ENCODE data around the gene GALNT13.

The GALNT13 gene

DNA sequence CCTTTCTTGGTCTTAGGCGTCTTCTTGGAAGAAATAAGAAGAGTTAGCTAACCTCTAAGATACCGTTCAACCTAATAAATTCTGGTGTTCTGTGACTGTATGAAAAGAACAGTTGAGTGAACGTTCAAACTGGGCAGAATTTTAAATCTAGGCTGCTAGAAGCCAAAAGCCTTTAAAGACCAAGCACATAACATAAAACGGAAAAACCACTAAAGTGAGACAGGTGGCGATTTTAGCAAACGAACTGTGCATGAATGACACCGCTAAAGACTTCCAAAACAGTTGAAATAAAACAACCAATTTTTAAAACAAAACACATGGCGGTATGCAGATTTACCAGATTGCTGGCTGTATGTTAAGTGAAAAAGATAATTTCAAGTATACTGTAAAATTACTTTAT lies 73.1 kb downstream of the GALNT13 start:
- DNase-seq (ENCODE audit: low spot score) = no peak

DNA sequence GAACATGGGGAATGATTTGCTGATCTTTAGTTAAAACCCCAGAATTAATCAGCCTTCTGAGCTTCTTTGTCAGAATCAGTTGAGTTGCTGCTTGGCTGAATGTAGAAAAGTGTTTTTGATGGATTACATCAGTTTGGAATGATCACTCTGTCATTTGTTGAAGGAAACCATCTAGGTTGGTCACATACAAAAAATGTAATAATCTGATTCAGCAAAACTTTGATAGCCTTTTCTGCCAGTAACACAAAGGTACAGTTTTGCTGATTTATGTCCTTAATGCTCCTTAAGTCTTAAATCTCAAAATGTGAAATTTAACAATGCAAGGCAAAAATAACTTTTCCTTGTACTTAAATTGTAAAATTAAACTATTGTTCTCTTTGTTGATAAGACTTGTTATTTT lies 74.3 kb downstream of the GALNT13 start:
- DNase-seq (ENCODE audit: low spot score) = no peak

DNA sequence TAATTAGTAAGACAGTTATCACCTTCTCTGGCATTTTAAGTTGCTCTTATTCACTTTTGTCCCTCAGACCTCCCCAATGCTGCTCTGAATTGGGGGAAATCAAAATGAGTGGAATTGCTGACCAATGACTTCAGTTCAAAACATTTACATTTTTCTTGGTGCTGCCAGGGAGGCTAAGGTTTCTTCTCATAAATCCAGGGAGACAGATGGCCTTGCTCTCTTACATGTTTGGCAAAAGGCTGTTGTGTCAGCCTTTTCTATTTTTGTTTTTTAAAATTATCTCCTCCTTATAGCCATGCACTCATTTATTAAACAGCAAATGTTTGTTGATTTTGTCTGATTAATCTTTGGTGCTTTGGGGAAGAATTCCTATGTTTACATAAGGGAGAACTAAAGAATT lies 82.0 kb downstream of the GALNT13 start:
- no peak for DNase-seq (ENCODE audit: low spot score)

DNA sequence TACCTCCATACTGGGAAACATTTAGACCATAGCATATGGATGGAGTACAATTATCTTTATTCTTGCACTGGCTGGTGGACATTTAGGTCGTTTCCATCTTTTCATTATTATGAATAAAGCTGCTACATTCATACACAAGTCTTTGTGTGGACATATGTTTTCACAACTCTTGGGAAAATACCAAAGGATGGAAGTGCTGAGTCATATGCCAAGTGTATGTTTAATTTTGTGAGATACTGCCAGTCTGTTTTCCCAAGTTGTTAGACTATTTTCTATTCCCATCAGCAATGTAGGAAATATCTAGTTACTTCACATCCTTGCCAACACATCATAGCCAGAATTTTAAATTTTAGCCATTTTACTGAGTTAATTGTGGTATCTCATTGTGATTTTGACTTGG lies 91.5 kb downstream of the GALNT13 start:
- DNase-seq (ENCODE audit: low spot score) = no peak

DNA sequence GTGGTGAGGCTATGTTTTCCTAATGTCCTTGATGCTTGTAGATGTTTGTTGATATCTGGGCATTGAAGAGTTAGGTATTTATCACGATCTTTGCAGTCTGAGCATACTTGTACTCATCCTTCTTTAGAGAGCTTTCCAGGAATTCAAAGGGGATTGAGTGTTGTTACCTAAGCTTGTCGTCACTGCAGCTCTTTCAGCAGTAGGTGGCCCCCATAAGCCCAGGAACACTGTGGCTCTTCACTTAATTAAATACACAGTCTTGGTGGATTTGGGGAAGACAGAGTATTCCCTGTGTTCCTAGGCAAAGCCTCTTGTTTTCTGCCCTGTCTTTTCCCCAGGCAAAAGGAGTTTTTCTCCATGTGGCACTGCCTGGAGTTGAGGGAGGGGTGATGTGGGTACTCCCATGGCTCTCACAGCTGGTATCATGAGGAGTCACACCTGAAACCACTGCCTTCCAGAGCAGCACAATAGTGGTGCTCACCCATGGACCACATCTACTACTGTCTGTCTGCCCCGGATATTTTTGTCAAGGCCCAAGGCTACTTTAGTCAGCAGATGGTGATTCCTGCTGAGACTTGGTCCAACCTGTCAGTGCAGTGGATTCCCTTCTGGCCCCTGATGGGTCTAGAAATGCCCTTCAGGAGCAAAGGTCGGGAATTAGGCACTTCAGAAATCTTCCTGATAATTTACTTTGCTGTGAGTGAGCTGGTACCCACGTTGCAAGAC lies 95.7 kb downstream of the GALNT13 start:
- no peak for DNase-seq (ENCODE audit: low spot score)

DNA sequence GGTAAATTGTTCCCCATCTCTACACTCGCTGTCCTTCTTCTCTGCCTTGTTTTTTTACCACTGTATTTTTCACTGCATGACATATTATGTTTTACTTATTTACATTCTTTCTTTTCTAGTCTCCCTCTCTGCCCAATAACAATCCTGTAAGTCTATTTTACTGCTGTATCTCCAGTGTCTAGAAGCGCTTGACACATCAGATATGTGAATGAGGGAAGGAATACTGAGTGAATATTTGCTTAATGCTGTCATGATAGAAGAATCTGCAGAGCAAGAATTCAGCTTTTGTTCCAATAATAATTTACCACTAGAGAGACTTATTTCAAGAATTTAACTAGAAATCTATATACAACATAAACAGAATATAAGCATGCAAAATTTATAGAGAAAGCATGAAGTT lies 99.5 kb downstream of the GALNT13 start:
- DNase-seq (ENCODE audit: low spot score) = no peak

DNA sequence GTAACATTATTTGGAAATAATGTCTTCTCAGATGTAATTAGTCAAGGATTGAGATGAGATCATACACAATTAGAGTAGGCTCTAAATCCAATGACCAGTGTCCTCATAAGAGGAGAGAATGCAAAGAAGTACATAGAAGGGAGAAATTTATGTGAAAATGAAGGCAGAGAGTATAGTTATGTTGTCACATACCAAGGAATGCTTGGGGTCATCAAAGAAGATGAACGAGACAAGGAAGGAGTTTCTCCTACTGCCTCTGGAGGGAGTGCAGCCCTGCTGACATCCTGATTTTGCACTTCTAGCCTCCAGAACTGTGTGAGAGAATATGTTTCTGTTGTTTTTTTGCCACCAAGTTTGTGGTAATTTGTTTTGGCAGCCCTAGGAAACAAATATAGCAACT lies 100.1 kb downstream of the GALNT13 start:
- DNase-seq (ENCODE audit: low spot score) = no peak

DNA sequence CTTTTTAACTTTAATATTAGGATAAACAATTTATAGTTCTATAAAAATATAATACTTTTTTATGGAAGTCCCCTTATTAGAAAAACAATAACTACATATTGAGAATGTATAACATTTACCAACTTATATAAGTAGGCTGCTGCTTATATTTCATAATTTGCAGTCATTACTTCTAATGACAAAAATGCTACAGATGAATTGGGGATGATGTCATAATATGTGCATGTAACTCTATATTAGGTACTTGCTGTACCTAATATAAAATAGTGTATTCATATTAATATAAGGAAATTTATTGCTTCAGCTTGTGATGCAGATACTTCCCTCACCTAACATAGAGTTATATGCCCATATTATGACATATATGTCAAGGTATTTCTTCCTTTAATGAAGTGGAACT lies 100.7 kb downstream of the GALNT13 start:
- no peak for DNase-seq (ENCODE audit: low spot score)

DNA sequence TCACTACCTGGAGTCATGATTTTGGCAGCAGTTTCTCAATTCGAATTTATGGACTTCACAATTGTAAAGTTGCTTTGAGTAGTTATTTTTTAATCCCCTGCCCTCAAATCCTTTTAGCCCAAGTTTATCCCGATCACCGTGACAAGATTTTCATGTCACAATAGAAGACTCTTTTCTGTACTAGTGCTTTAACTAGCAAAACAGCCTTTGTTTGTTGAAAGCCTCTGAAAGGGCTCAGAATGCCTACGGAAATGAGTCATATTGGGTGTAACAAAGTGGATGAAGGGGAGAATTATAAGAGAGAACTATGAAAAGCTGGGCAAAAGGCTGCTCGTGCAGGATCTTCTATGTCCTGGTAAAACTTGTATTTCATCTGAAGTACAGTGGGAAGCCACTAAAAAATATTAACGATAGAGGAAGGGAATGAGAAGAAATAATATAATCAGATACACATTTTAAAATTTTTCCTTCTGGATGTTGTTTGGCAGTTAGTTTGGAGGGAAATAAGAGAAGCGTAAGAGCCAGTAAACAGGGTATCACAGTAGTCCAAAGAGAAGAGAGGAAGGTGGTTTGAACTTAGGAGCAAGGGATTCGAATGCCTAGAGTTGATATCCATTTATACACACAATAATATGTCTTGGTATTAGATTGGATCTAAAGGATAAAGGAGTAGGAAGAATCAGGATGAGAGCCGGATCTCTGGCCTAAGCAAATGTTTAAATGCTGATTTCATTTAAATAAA lies 114.9 kb downstream of the GALNT13 start:
- no peak for DNase-seq (ENCODE audit: low spot score)

DNA sequence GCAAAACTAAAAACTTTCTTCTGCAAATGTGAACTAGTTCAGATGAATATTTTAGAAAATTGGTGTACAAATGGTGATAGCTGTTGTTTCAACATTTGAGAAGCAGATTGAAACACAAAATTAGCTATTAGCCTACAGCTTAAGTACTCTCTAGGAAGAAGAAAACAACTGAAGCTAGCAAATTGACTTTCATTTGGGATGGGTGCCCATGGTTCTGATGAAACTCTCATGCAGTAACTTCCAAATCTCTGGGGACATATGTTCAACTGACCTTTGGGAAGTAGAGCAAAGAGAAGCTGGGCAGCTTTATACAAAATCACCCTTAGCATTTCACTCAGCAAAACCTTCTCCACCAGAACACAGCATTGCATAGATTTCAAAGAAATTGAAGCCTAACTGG lies 119.0 kb downstream of the GALNT13 start:
- no peak for DNase-seq (ENCODE audit: low spot score)

DNA sequence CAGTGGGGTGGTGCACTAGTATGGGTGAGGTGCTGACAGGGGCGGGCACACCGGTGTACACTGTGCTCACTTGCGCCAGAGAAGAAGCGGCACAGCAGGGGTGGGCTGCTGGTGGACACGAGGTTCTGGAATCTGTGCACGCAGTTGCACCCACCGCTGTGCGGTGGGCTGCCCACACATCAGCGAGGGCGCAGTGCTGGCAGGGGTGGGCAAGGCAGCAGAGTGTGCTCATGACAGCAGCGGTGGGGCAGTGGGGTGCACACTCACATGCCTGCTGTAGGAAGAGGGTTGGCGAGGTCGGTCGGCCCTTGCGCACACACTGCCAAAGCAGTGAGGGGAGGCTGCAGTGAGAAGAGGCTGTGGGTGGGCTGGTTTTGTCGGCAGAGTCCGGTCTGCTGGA lies 141.8 kb downstream of the GALNT13 start:
- DNase-seq (ENCODE audit: low spot score) = peak; percentile 9

DNA sequence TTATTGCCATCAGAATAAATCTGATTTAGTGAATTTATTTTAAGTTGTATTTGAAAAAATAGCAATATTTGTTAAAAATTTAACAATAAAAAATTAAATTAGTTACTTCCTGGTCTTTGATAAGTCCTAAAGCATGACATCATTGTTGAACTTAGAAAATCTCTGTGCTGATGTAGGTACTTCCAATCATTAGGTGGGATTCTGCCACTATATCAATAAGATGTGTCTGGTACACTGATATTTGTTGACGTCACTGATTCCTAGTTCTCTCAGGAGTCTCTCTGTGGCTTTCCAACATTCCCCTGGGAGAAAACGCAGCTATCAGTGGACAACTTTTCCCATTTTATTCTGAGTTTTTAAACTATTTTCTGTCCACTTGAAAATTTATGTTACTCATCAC lies 143.5 kb downstream of the GALNT13 start:
- no peak for DNase-seq (ENCODE audit: low spot score)

DNA sequence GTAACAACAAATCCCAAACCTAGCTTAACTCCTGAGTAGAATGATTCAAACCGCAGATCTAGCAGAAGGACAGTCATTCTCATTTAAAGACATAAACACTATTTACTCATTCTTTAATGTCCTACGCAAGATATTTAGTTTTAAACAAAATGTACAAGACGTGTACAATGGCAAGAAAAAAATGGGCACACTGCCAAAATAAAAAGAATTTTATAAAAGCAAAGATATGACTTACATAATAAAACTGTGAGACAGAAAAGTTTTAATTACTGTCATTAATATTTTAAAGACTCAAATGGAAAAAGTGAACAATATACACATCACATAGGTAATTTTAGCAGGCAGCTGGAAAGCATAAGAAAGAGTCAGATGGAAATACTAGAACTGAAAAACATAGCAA lies 157.8 kb downstream of the GALNT13 start:
- no peak for DNase-seq (ENCODE audit: low spot score)

DNA sequence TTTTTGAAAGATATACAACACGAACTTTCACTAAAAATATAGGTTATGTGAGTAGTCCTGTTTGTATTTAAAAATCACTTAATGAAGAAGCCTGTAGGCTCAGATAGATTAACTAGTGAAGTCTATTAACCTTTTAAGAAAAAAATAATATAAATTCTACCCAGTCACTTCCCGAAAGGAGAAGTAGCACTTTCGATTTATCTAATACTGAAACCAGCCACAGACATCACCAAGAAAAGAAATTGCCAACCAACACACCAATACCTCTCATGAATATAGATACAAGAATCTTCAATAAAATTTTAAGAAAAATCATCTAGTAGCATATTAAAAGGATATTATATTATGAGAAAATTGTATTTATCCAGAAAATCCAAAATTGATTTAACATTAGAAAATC lies 160.5 kb downstream of the GALNT13 start:
- DNase-seq (ENCODE audit: low spot score) = no peak

DNA sequence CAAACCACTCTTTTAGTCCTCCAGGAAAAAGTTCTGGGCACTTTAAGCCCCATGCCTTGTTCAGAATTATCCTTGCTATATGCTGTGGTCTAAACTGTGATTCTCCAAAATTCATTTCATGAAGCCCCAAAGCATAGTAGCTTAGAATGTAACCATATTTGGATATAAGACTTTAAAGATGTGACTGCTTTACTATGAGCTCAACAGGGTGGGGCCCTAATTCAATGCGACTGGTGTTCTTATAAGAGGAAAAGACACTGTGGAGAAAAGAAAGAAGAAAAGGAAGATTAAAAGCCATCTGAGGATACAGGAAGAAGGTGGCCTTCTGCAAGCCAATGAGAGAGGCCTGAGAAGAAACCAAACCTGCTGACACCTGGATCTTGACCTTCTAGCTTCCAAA lies 174.8 kb downstream of the GALNT13 start:
- no peak for DNase-seq (ENCODE audit: low spot score)

DNA sequence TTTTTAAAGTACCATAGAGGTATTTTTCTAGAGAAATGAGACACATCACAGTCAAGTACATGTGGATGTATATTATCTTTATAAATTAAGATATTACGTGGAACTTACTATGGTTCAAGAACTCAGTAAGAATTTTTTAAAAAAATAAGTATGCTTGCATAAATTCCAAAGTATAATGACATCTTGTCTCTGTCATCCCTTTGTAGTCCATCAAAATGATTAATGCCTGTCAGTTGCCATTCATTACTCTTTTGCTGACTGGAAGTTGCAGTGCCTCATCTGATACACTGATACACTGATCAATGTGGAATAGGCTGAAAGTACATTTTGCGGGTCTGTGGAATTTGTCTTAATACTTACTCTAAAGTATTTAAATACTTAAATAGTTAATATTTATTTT lies 177.2 kb downstream of the GALNT13 start:
- DNase-seq (ENCODE audit: low spot score) = no peak

DNA sequence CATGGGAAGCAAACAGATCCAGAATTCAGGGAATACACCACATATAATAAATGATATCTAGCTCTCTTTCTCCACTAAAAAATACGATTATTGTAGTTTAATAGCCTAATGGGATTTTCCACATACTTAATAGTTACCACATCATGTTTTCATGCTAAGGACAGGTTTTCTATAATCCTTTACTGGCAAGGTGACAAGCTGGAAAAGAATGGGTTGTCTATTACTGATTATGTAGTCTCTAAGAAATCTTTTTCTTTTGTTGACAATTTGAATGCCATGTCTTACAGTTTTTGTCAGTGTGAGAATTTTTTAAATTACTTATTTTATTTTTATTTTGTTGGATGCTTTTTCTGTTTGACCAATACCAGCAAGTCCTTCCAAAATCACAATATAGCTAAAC lies 177.8 kb downstream of the GALNT13 start:
- DNase-seq (ENCODE audit: low spot score) = no peak

DNA sequence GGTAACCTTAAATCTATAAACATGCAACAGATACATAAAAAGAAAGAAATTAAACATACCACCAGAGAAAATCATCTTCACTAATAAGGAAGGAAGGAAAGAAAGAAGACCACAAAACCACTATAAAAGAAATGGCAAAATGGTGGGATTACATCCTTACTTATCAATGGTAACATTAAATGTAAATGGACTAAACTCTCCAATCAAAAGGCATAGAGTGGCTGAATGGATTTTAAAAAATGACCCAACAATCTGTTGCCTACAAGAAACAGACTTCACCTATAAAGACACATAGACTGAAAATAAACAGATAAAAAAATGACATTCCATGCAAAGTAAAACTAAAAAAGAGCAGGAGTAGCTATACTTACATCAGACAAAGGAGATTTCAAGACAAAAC lies 195.4 kb downstream of the GALNT13 start:
- DNase-seq (ENCODE audit: low spot score) = no peak

DNA sequence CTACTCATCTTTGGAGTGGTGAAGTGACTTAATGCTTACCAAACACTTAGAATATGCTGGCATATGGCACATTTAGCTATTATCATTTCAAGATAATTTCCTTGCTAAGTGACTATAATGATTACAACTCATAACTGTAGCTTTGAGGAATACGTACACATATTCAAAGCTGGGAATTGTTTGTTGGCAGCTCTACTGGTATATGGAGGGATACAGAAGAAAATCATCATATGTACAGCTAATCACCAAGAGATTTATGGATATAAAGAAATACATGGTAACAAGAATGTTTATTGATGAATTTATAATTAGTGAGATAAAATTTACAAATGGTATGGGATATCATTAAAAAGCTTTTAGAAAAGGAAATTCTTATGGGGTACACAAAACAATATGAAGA lies 207.2 kb downstream of the GALNT13 start:
- DNase-seq (ENCODE audit: low spot score) = no peak

DNA sequence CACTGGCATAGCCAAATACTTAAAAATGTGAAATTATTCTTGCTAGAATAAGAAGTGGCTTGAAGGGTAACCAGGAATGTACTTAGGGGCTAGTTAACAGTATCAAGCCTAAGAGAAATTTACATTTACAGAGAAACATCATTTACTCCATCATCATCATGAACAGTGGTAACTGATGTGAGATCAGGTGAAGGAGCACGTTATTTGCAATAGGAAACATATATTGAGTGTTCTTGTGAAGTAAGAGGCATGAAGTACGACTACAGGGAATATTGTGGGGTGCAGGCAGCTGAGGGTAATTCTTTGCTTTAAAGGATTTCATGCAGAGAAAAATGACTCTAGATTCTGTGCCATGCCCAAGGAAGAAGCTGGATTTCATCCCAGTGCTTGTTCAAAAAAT lies 220.8 kb downstream of the GALNT13 start:
- DNase-seq (ENCODE audit: low spot score) = no peak

DNA sequence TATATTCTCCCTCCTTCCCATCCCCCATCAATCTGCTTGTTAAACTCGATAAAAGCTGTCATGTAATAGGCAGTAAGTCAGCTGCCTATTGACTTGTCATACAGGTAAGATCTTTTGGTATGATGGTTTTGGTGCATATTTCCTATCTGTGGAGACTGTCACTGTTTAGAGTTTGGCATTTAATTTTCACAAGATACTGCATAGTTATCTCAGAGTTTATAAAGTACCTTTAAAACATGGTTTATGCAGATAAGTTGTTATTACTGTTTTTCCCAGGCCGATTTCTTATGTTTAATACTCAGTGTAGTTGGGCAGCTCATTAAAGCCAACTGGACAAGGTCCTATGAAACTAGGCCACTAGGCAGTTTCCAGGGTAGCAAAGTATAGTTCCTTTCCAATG lies 222.1 kb downstream of the GALNT13 start:
- no peak for DNase-seq (ENCODE audit: low spot score)

DNA sequence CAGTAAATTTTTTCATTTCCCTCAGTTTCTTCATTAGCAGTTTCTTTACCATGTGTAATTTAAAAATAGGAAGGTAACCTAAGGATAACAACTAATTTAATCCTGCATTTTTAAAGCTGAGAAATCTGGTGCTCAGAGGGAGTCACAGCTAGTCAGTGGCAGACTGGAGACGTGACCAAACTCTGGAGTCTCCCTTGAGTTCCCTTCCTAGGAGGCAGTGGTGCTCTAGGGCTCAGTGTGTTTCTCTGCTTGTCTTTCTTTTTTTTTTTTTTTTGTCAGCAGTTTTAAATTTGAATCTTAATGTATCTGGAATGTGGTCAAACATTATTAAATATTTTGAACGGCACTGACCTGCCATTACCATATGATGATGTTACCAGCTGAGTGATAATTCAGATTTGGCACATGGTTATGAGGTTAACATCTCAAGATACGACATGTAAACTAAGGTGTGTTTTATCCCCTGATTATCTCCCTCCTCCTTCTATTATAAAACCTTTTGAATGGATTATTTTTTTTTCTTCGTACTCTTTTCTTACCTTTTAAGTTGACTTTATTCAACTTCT lies 226.2 kb downstream of the GALNT13 start:
- DNase-seq (ENCODE audit: low spot score) = no peak

DNA sequence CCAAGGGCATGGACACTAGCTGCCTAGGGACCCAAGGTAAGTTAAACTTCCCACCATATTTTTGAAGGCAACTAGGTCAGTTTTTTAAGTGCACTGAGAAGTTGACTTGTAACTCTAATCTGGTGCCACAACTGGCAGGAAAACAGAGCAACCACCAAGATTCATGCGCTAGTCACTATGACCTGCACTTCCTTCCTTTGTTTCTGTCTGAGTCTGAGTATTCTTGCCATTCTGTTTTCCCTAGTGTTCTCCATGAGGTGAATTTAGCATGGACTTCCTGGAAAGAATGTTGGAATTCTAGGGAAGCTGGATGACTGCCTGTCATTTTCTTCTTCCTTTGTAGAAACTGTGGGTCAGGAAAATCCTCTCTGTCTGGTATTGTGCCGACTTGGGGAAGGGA lies 249.0 kb downstream of the GALNT13 start:
- DNase-seq (ENCODE audit: low spot score) = no peak

DNA sequence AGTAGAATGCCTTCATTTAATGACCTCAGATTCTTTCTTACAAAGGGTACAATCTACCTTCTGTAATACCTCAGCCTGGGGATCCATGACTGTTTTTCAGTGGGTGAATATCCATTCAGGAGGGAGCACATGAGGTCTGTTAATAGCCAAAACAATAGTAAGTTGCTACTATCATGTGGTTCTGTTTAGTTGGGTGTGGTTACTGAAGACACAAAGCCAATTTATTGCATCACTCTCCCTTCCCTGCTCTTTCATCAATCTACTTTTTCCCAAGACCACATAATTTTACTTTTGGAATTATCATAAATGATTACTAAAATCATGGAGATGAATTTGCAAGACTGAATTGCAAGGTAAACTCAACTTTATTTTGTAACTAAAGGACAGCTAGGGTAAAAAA lies 254.2 kb downstream of the GALNT13 start:
- no peak for DNase-seq (ENCODE audit: low spot score)

All from D341Med (cell line).